Stimulated activated CD8-positive, alpha-beta memory T cell treated with anti-CD3 and anti-CD28 coated beads, Interleukin-7, amount 100 ng/mL, for 24 hours (primary cell): Measurements from ENCODE around the gene BICC1.
"Not testable (repeated sequence)": the region's sequence is repeated elsewhere in the genome, so short reads cannot be mapped to it uniquely, and the experiment has no call there.

Source experiments
- DNase-seq: peaks from one replicate; pipeline ENCODE4 v3.0.0-alpha.2; 2020; ENCODE audit warnings: low read depth

BICC1 gene

GRCh38 chr10:58857251-58857805, 344.7 kb downstream of the BICC1 start:
- DNase-seq: no peak

GRCh38 chr10:58858123-58858522, 345.5 kb downstream of the BICC1 start:
- not testable (repeated sequence) for DNase-seq

GRCh38 chr10:58859526-58859925, 346.9 kb downstream of the BICC1 start:
- DNase-seq: no peak

GRCh38 chr10:58867683-58868082, 355.0 kb downstream of the BICC1 start:
- DNase-seq: no peak

GRCh38 chr10:58868736-58869435, 356.2 kb downstream of the BICC1 start:
- DNase-seq: no peak

- no peak for DNase-seq
Observed at GRCh38 chr10:58870070-58870469, 357.4 kb downstream of the BICC1 start.

GRCh38 chr10:58873161-58873560, 360.5 kb downstream of the BICC1 start:
- DNase-seq: no peak
